GM12891 (cell line): ENCODE results near the gene ANKRD10.

Source experiments
- DNase-seq: peaks from one replicate; pipeline ENCODE4 v3.0.0; 2011; ENCODE audit warnings: low spot score; ENCODE audit not compliant: insufficient read length
- FAIRE-seq: peaks from 2 replicates; lab custom pipeline; 2011; peaks lifted over from hg19 to GRCh38; lab: Jason Lieb, UNC
- PAX5 ChIP-seq: IDR thresholded peaks from 2 replicates; pipeline ENCODE4 v1.6.1; 2011; ENCODE audit warnings: low read length, moderate library complexity, mild to moderate bottlenecking; ENCODE audit not compliant: insufficient read depth, severe bottlenecking
- POLR2A ChIP-seq: IDR thresholded peaks from 2 replicates; pipeline ENCODE4 v1.6.1; 2011; ENCODE audit warnings: low read depth, low read length, control low read depth
- POLR2AphosphoS5 ChIP-seq: IDR thresholded peaks from 2 replicates; pipeline ENCODE4 v1.6.1; 2011; ENCODE audit warnings: low read depth, low read length, control low read depth
- POU2F2 ChIP-seq: IDR thresholded peaks from 2 replicates; pipeline ENCODE4 v1.6.1; 2011; ENCODE audit warnings: low read depth, mild to moderate bottlenecking, control low read depth, low read length, moderate library complexity
- SPI1 ChIP-seq: IDR thresholded peaks from 2 replicates; pipeline ENCODE4 v1.6.1; 2011; ENCODE audit warnings: low read depth, low read length, control low read depth
- TAF1 ChIP-seq: IDR thresholded peaks from 2 replicates; pipeline ENCODE4 v1.6.1; 2011; ENCODE audit warnings: low read depth, low read length, control low read depth

ANKRD10 gene

GRCh38 chr13:110944968-110945927 is 30.4 kb upstream of the ANKRD10 start:
- DNase-seq (no peak), FAIRE-seq (peak; percentile 77)

GRCh38 chr13:110944121-110944967 is 29.5 kb upstream of the ANKRD10 start:
- TF ChIP-seq POLR2AphosphoS5: no peak
- TF ChIP-seq SPI1: no peak
- TF ChIP-seq POU2F2: no peak
- no peak for TF ChIP-seq TAF1
- no peak for TF ChIP-seq POLR2A
- TF ChIP-seq PAX5: no peak
- FAIRE-seq: peak; percentile 87
- DNase-seq: peak; percentile 41

More at GRCh38 chr13:110944968-110945927, 30.4 kb upstream of the ANKRD10 start:
- TF ChIP-seq TAF1 (no peak), POLR2AphosphoS5 (no peak), POU2F2 (no peak)

- FAIRE-seq (no peak), DNase-seq (no peak)
- TF ChIP-seq PAX5: no peak
- TF ChIP-seq TAF1: 0 out of 2 replicates have a peak, but pooled peaks have one; percentile 40
Observed at GRCh38 chr13:110942248-110942981, 27.5 kb upstream of the ANKRD10 start.

DNA sequence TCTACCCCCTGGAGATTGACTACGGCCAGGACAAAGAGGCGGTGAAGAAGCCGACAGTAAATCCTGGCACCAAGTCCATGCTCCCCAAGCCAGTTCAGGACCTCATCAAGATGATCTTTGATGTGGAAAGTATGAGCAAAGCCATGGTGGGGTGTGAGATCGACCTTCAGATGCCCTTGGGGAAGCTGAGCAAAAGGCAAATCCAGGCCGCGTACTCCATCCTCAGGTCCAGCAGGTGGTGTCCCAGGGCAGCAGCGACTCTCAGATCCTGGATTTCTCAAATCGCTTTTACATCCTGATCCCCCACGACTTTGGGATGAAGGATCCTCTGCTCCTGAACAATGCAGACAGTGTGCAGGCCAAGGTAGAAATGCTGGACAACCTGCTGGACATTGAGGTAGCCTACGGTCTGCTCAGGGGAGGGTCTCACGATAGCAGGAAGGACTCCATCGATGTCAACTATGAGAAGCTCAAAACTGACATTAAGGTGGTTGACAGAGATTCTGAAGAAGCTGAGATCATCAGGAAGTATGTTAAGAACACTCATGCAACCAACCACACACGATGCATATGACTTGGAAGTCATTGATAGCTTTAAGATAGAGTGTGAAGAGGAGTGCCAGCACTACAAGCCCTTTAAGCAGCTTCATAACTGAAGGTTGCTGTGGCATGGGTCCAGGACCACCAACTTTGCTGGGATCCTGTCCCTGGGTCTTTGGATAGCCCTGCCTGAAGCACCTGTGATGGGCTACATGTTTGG is 24.0 kb upstream of the ANKRD10 start:
- no peak for DNase-seq
- FAIRE-seq: peak; percentile 55

DNA sequence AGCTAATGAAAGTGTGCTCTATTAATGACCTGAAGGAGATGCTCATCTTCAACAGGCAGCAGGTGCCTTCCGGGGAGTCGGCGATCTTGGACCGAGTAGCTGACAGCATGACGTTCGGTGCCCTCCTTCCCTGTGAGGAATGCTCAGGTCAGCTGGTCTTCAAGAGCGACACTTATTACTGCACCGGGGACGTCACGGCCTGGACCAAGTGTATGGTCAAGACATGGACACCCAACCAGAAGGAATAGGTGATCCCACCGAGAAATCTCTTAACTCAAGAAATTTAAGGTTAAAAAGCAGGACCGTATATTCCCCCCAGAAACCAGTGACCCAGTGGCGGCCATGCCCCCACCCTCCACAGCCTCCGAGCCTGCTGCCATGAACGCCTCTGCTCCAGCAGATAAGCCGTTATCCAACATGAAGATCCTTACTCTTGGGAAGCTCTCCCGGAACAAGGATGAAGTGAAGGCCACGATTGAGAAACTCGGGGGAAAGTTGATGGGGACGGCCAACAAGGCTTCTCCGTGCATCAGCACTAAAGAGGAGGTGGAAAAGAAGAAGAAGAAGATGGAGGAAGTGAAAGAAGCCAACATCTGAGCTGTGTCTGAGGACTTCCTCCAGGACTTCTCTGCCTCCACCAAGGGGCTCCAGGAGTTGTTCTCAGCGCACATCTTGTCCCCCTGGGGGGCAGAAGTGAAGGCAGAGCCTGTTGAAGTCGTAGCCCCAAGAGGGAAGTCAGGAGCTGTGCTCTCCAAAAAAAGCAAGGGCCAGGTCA is 22.8 kb upstream of the ANKRD10 start:
- FAIRE-seq (no peak), DNase-seq (no peak)
- peak; percentile 68 for TF ChIP-seq SPI1
- TF ChIP-seq POLR2A: no peak

More for the DNA sequence above, 24.0 kb upstream of the ANKRD10 start:
- TF ChIP-seq PAX5 (no peak), POLR2AphosphoS5 (no peak), SPI1 (no peak), POLR2A (no peak), TAF1 (no peak), POU2F2 (no peak)

DNA sequence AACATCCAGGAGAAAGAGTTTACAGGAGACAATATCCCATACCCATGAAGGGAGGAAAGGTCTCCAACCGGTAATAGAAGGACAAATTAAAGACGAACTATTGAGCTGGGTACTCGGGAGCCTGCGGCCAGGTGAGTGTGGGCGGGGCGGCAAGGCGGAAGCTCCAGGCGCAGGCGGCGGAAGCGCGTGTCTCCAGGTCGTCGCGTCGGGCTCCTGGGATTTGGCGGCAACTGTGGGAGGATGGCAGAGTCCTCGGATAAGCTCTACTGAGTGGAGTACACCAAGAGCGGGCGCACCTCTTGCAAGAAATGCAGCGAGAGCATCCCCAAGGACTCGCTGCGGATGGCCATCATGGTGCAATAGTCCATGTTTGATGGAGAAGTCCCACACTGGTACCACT is 21.6 kb upstream of the ANKRD10 start:
- DNase-seq (no peak), FAIRE-seq (no peak)
- TF ChIP-seq TAF1 (no peak), POLR2AphosphoS5 (no peak), POLR2A (no peak), POU2F2 (no peak), PAX5 (no peak), SPI1 (no peak)

GRCh38 chr13:110932588-110932987 is 17.7 kb upstream of the ANKRD10 start:
- FAIRE-seq: no peak
- TF ChIP-seq POLR2AphosphoS5: no peak
- TF ChIP-seq POLR2A: no peak
- TF ChIP-seq POU2F2: no peak
- TF ChIP-seq SPI1: no peak
- no peak for TF ChIP-seq TAF1
- TF ChIP-seq PAX5: no peak
- no peak for DNase-seq

DNA sequence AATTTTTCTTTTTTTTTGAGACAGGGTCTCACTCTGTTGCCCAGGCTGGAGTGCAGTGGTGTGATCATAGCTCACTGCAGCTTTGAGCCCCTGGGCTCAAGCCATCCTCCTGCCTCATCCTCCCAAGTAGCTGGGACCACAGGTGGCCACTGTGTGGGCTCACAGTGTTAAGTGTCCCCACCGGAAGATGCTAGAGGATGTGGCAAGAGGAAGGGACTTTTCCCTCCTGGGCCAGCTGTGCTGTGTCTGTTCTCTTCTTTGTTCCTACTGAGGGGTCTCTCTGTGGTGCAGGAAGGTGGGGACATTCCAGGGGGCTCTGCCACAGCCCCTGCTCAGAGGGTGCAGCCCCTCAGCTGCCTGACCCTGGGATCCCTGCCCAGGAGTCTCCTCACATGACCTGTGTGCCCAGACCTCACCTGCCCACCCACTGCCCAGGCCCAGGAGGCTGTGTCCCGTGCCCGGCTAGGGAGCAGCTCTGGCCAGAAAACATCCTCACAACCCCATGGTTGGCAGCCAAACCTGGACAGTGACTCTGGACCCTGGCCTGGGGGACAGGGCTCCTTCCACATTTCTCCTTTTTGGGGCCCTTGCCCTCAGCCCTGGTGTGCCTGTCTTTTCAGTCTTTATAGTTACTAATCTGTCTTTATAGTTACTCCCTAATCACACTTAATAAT is 14.4 kb upstream of the ANKRD10 start:
- FAIRE-seq (no peak), DNase-seq (no peak)
- TF ChIP-seq SPI1: no peak
- no peak for TF ChIP-seq TAF1
